Measurements from ENCODE around the gene TRPM2. TPM values are rescaled to one million over a fixed set of nuclear protein-coding genes. Genes with fewer than 3 reads are reported as not detected.
A peak's percentile ranks its signal among the peaks of the same experiment; 100 is the strongest.

TRPM2 gene
- total RNA-seq, 3 donors from 2014 or later (not counting 1 experiment from before 2014, with no cell fraction given), result 21.7 to 70.5 (median 25.2) TPM

DNA sequence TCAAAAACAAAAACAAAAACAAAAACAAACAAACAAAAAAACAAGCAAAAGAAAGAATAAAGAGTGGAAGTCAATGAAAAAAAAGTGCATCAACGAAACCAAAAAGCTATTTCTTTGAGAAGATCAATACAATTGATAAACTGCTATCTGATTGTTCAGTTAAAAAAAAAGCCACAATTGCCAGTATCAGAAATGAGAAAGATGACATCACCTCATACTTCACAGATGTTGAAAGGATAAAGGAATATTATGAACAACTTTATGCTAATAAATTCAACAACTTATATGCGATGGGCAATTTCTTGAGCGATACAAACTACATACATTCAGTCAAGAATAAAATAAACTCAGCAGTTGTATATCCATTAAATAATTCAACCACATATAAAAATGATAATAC is 99.7 kb downstream of the TRPM2 start:
- Histone ChIP-seq H3K36me3 (ENCODE audit: control insufficient read depth, insufficient read depth, low read length) (no peaks in the 10 kb centered on the region), H3K4me3 (ENCODE audit: low read length) (no peak overlapping the region), H3K9me3 (ENCODE audit: control insufficient read depth, insufficient read depth, low read length) (peaks cover 3% of the 10 kb centered on the region), H3K27me3 (ENCODE audit: control insufficient read depth, insufficient read depth, low read length) (peaks cover 2% of the 10 kb centered on the region), H3K27ac (ENCODE audit: low read length) (no peak overlapping the region), H3K4me1 (ENCODE audit: control insufficient read depth, insufficient read depth, low read length) (peaks cover 14% of the 10 kb centered on the region)
- ATAC-seq, result no peak
- peaks cover 25 to 31% of the 10 kb centered on the region in 2 donors for H3K27me3 Mint-ChIP-seq (ENCODE audit: low read depth in 2 of 2)
- peaks cover 0 to 8% of the 10 kb centered on the region in 2 donors for H3K9me3 Mint-ChIP-seq
- H3K27ac Mint-ChIP-seq, result no peak overlapping the region
- no peak for TF ChIP-seq CTCF (IDR thresholded peaks at IDR 0.05)
- DNase-seq, result no peak
- peaks cover 0 to 4% of the 10 kb centered on the region in 2 donors for H3K4me1 Mint-ChIP-seq
- intact Hi-C loops (cut with micrococcal nuclease), result no loop called here
- H3K36me3 Mint-ChIP-seq, result no peaks in the 10 kb centered on the region
- 100% methylated on average over 2 of the region's 3 CpGs for WGBS (ENCODE audit: insufficient coverage)
- H3K4me3 Mint-ChIP-seq, result peak overlapping the region; percentile 15

GRCh38 chr21:44454058-44454457 is 100.6 kb downstream of the TRPM2 start:
- 97% methylated on average over 3 of the region's 5 CpGs for WGBS (ENCODE audit: insufficient coverage)
- no peak for ATAC-seq
- Histone ChIP-seq H3K27me3 (ENCODE audit: control insufficient read depth, insufficient read depth, low read length) (peaks cover 2% of the 10 kb centered on the region), H3K4me1 (ENCODE audit: control insufficient read depth, insufficient read depth, low read length) (peaks cover 14% of the 10 kb centered on the region), H3K4me3 (ENCODE audit: low read length) (no peak overlapping the region), H3K27ac (ENCODE audit: low read length) (no peak overlapping the region), H3K36me3 (ENCODE audit: control insufficient read depth, insufficient read depth, low read length) (no peaks in the 10 kb centered on the region), H3K9me3 (ENCODE audit: control insufficient read depth, insufficient read depth, low read length) (peaks cover 3% of the 10 kb centered on the region)
- TF ChIP-seq CTCF (IDR thresholded peaks at IDR 0.05), result no peak
- Mint-ChIP-seq H3K9me3 (peaks cover 0 to 8% of the 10 kb centered on the region in 2 donors), H3K36me3 (no peaks in the 10 kb centered on the region), H3K4me3 (peak overlapping the region; percentile 76), H3K27me3 (ENCODE audit: low read depth in 2 of 2) (peaks cover 22 to 28% of the 10 kb centered on the region in 2 donors), H3K27ac (peak overlapping the region in 1 of 2 donors; percentile 73), H3K4me1 (peaks cover 0 to 4% of the 10 kb centered on the region in 2 donors)
- no peak for DNase-seq
- intact Hi-C loops (cut with micrococcal nuclease), result no loop called here

- peaks cover 0 to 8% of the 10 kb centered on the region in 2 donors for H3K9me3 Mint-ChIP-seq
- Histone ChIP-seq H3K27me3 (ENCODE audit: control insufficient read depth, insufficient read depth, low read length) (peaks cover 2% of the 10 kb centered on the region), H3K4me1 (ENCODE audit: control insufficient read depth, insufficient read depth, low read length) (peaks cover 14% of the 10 kb centered on the region), H3K27ac (ENCODE audit: low read length) (no peak within 1 kb of the TSS), H3K4me3 (ENCODE audit: low read length) (peak within 1 kb of the TSS; percentile 47), H3K9me3 (ENCODE audit: control insufficient read depth, insufficient read depth, low read length) (peaks cover 3% of the 10 kb centered on the region), H3K36me3 (ENCODE audit: control insufficient read depth, insufficient read depth, low read length) (no peaks in the 10 kb centered on the region)
- H3K4me1 Mint-ChIP-seq, result peaks cover 0 to 4% of the 10 kb centered on the region in 2 donors
- 9% methylated on average over 33 of the region's 45 CpGs for WGBS (ENCODE audit: insufficient coverage)
- TF ChIP-seq CTCF (IDR thresholded peaks at IDR 0.05), result no peak
- DNase-seq (peak; percentile 62 to 91), ATAC-seq (peak; percentile 77 to 83 (median 82))
- peak within 1 kb of the TSS in 1 of 2 donors; percentile 73 for H3K27ac Mint-ChIP-seq
- no peaks in the 10 kb centered on the region for H3K36me3 Mint-ChIP-seq
- H3K4me3 Mint-ChIP-seq, result peak within 1 kb of the TSS; percentile 85
- H3K27me3 Mint-ChIP-seq (ENCODE audit: low read depth in 2 of 2), result peaks cover 19 to 22% of the 10 kb centered on the region in 2 donors
- intact Hi-C loops (cut with micrococcal nuclease), result no loop called here
These were observed 101.5 kb downstream of the TRPM2 start, which contains the start of gene LRRC3 for GRCh38 chr21:44454747-44455523. Gene LRRC3, plus strand, starts transcription at chr21:44455510. Its CDS starts 1,135 bp downstream, at chr21:44456645.
